Astrocyte (in vitro differentiated cells and primary cell): Measurements from ENCODE around the gene POLR3B. TPM values are rescaled to one million over a fixed set of nuclear protein-coding genes. Genes with fewer than 3 reads are reported as not detected.

Source experiments
- DNase-seq: peaks from one replicate; pipeline ENCODE4 v3.0.0-alpha.2; 2010; ENCODE audit warnings: low read depth
- FAIRE-seq: peaks from 2 replicates; lab custom pipeline; 2011; peaks lifted over from hg19 to GRCh38; lab: Jason Lieb, UNC
- H2AFZ ChIP-seq: 2 replicates; pipeline ENCODE4 v1.6.0; 2012; ENCODE audit warnings: low read depth, low read length, inconsistent platforms
- H3K27ac ChIP-seq: 2 replicates; pipeline ENCODE4 v1.5.1; 2011; ENCODE audit warnings: low read depth, low read length, inconsistent platforms
- H3K27me3 ChIP-seq: 2 replicates; pipeline ENCODE4 v1.6.0; 2011; ENCODE audit warnings: low read length, inconsistent platforms; ENCODE audit not compliant: insufficient read depth
- H3K36me3 ChIP-seq: 2 replicates; pipeline ENCODE4 v1.5.1; 2011; ENCODE audit warnings: low read length, inconsistent platforms; ENCODE audit not compliant: insufficient read depth
- H3K4me1 ChIP-seq: 2 replicates; pipeline ENCODE4 v1.5.1; 2011; ENCODE audit warnings: low read length, inconsistent platforms; ENCODE audit not compliant: insufficient read depth
- H3K4me2 ChIP-seq: 2 replicates; pipeline ENCODE4 v1.6.0; 2012; ENCODE audit warnings: low read length, inconsistent platforms
- H3K4me3 ChIP-seq: 2 replicates; pipeline ENCODE4 v1.5.1; 2011; ENCODE audit warnings: low read depth, mild to moderate bottlenecking, low read length, inconsistent platforms; ENCODE audit not compliant: insufficient read depth
- H3K79me2 ChIP-seq: 2 replicates; pipeline ENCODE4 v1.6.0; 2012; ENCODE audit warnings: mild to moderate bottlenecking, low read length, inconsistent platforms; ENCODE audit not compliant: insufficient read depth
- H3K9ac ChIP-seq: 2 replicates; pipeline ENCODE4 v1.6.0; 2012; ENCODE audit warnings: mild to moderate bottlenecking, low read length, inconsistent platforms
- H3K9me3 ChIP-seq: 2 replicates; pipeline ENCODE4 v1.5.1; 2012; ENCODE audit warnings: low read depth, mild to moderate bottlenecking, low read length, inconsistent platforms; ENCODE audit not compliant: insufficient read depth
- H4K20me1 ChIP-seq: 2 replicates; pipeline ENCODE4 v1.6.0; 2012; ENCODE audit warnings: low read length, inconsistent platforms; ENCODE audit not compliant: insufficient read depth
- H3K27ac Mint-ChIP-seq: one replicate; pipeline ENCODE4 v1.8.0; 2021; ENCODE audit warnings: mild to moderate bottlenecking, mixed read lengths; ENCODE audit not compliant: unreplicated experiment
- H3K27me3 Mint-ChIP-seq: one replicate; pipeline ENCODE4 v1.8.0; 2021; ENCODE audit warnings: low read depth, mixed read lengths; ENCODE audit not compliant: unreplicated experiment
- H3K36me3 Mint-ChIP-seq: one replicate; pipeline ENCODE4 v1.8.0; 2021; ENCODE audit warnings: low read depth, mixed read lengths; ENCODE audit not compliant: unreplicated experiment
- H3K4me1 Mint-ChIP-seq: one replicate; pipeline ENCODE4 v1.8.0; 2021; ENCODE audit warnings: low read depth, mixed read lengths; ENCODE audit not compliant: unreplicated experiment
- H3K4me3 Mint-ChIP-seq: one replicate; pipeline ENCODE4 v1.8.0; 2021; ENCODE audit warnings: mild to moderate bottlenecking, moderate library complexity, mixed read lengths; ENCODE audit not compliant: unreplicated experiment
- H3K9me3 Mint-ChIP-seq: one replicate; pipeline ENCODE4 v1.8.0; 2021; ENCODE audit warnings: mild to moderate bottlenecking, mixed read lengths; ENCODE audit not compliant: unreplicated experiment
- CTCF ChIP-seq: IDR thresholded peaks from 2 replicates; pipeline ENCODE4 v1.5.1; 2011; ENCODE audit warnings: low read depth, mild to moderate bottlenecking, inconsistent platforms, low read length, moderate library complexity; ENCODE audit not compliant: insufficient read depth
- EZH2 ChIP-seq: IDR thresholded peaks from 2 replicates; pipeline ENCODE4 v1.6.1; 2012; ENCODE audit warnings: mild to moderate bottlenecking, low read length, inconsistent platforms; ENCODE audit not compliant: insufficient read depth
- total RNA-seq: library from RNA; stranded (reverse); gene quantifications from 2 replicates; pipeline ENCODE4 v1.2.1, GENCODE V29; 2021

The POLR3B gene
- total RNA-seq, 1 donor from 2014 or later = 10.9 TPM

DNA sequence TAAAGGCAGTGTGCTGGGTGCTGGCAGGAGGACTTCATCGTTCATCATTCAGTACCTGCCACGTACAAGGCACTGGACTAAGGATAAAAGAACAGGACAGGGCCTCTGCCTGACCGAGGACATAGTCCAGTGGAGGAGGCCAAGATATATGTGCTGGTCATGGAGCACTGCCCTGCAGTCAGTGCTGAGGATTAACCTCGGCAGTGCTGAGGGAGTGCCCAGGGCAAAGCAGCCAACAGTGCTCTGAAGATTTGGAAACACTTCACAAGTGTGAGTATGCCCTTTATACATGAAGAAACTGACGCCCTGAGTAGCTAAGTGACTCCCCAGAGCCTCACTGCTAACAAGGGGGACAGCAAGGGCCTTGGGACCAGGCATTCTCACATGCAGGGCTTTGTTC, 153.8 kb downstream of the POLR3B start:
- H3K79me2 ChIP-seq = no peaks in the 10 kb centered on the region
- no peaks in the 10 kb centered on the region for H3K27me3 ChIP-seq
- no peaks in the 10 kb centered on the region for H3K9me3 ChIP-seq
- H3K9ac ChIP-seq = no peak overlapping the region
- no peak overlapping the region for H2AFZ ChIP-seq
- Mint-ChIP-seq H3K27me3 (no peaks in the 10 kb centered on the region), H3K9me3 (no peaks in the 10 kb centered on the region), H3K36me3 (peaks cover 6% of the 10 kb centered on the region), H3K4me1 (no peaks in the 10 kb centered on the region), H3K27ac (no peak overlapping the region), H3K4me3 (no peak overlapping the region)
- no peak for TF ChIP-seq CTCF
- no peak for TF ChIP-seq EZH2
- H3K36me3 ChIP-seq = peaks cover 12% of the 10 kb centered on the region
- FAIRE-seq = no peak
- no peak overlapping the region for H3K4me3 ChIP-seq
- no peaks in the 10 kb centered on the region for H4K20me1 ChIP-seq
- H3K4me2 ChIP-seq = no peak overlapping the region
- no peak for DNase-seq
- H3K4me1 ChIP-seq = no peaks in the 10 kb centered on the region
- no peak overlapping the region for H3K27ac ChIP-seq

GRCh38 chr12:106517314-106517713, 159.8 kb downstream of the POLR3B start:
- H3K4me2 ChIP-seq = no peak overlapping the region
- no peaks in the 10 kb centered on the region for H3K4me1 ChIP-seq
- H3K9ac ChIP-seq = no peak overlapping the region
- no peaks in the 10 kb centered on the region for H3K36me3 ChIP-seq
- H3K4me1 Mint-ChIP-seq = no peaks in the 10 kb centered on the region
- H3K27me3 ChIP-seq = no peaks in the 10 kb centered on the region
- FAIRE-seq (no peak), DNase-seq (no peak)
- no peaks in the 10 kb centered on the region for H3K36me3 Mint-ChIP-seq
- H3K79me2 ChIP-seq = no peaks in the 10 kb centered on the region
- H3K27me3 Mint-ChIP-seq = peaks cover 7% of the 10 kb centered on the region
- no peaks in the 10 kb centered on the region for H3K9me3 ChIP-seq
- no peak overlapping the region for H3K4me3 Mint-ChIP-seq
- peaks cover 4% of the 10 kb centered on the region for H3K9me3 Mint-ChIP-seq
- no peak for TF ChIP-seq CTCF
- TF ChIP-seq EZH2 = no peak
- no peak overlapping the region for H2AFZ ChIP-seq
- no peak overlapping the region for H3K4me3 ChIP-seq
- no peak overlapping the region for H3K27ac Mint-ChIP-seq
- H3K27ac ChIP-seq = no peak overlapping the region
- H4K20me1 ChIP-seq = no peaks in the 10 kb centered on the region

GRCh38 chr12:106519607-106520021, 162.1 kb downstream of the POLR3B start:
- FAIRE-seq = no peak
- H3K79me2 ChIP-seq = no peaks in the 10 kb centered on the region
- H3K9me3 ChIP-seq = no peaks in the 10 kb centered on the region
- no peaks in the 10 kb centered on the region for H4K20me1 ChIP-seq
- H3K4me3 ChIP-seq = no peak overlapping the region
- no peak overlapping the region for H2AFZ ChIP-seq
- no peak overlapping the region for H3K9ac ChIP-seq
- no peak overlapping the region for H3K27ac Mint-ChIP-seq
- no peaks in the 10 kb centered on the region for H3K4me1 Mint-ChIP-seq
- no peaks in the 10 kb centered on the region for H3K27me3 ChIP-seq
- H3K4me2 ChIP-seq = no peak overlapping the region
- TF ChIP-seq EZH2 = no peak
- TF ChIP-seq CTCF = no peak
- H3K27me3 Mint-ChIP-seq = peaks cover 7% of the 10 kb centered on the region
- DNase-seq = peak; percentile 3
- no peaks in the 10 kb centered on the region for H3K4me1 ChIP-seq
- H3K9me3 Mint-ChIP-seq = peaks cover 4% of the 10 kb centered on the region
- no peaks in the 10 kb centered on the region for H3K36me3 Mint-ChIP-seq
- H3K36me3 ChIP-seq = no peaks in the 10 kb centered on the region
- no peak overlapping the region for H3K27ac ChIP-seq
- H3K4me3 Mint-ChIP-seq = no peak overlapping the region
